Sciatic nerve (tissue), 2 donors: ENCODE data around the gene SNRNP25. TPM values are rescaled to one million over a fixed set of nuclear protein-coding genes. Genes with fewer than 3 reads are reported as not detected.
A peak's percentile ranks its signal among the peaks of the same experiment; 100 is the strongest.
"Not testable (repeated sequence)": the region's sequence is repeated elsewhere in the genome, so short reads cannot be mapped to it uniquely, and the experiment has no call there.

Experiments
- ATAC-seq: fragments of 200-7000 bp; cut with Tn5 transposase; one replicate; pipeline ENCODE4 v1.9.1; 2020; ENCODE audit warnings: mild to moderate bottlenecking, moderate library complexity
- DNase-seq: peaks from one replicate; pipeline ENCODE4 v3.0.0-alpha.2; 2020; ENCODE audit warnings: low spot score
- intact Hi-C: fragments of 100-400 bp; cut with DNase I; formaldehyde crosslinking; loops from one replicate; pipeline ENCODE4 v1.14.2; 2022
- total RNA-seq: library from RNA; stranded (reverse); fragmentation: NEBNext Ultra II Directional; extraction: Animal tissue kit (Norgen Biotek cat#: 25700); gene quantifications from one replicate; pipeline ENCODE4 v1.2.1, GENCODE V29; 2021
- donor health status: DM: no; HTN: no; CAD: no.
- donor health status: DM: no; HTN: no; CAD: no.

SNRNP25 gene
- total RNA-seq: 8.7 TPM

GRCh38 chr16:53346-54236, at the start of gene SNRNP25, which contains the start of gene POLR3K:
TSS of gene SNRNP25 (plus strand) at chr16:53828. CDS start at chr16:54017, 189 bp downstream.
TSS of gene POLR3K (minus strand) at chr16:53608. CDS start at chr16:53586, 22 bp downstream.
- DNase-seq: peak; percentile 99
- intact Hi-C loops: no loop called here
- peak; percentile 99 for ATAC-seq

- DNase-seq (peak; percentile 78), ATAC-seq (peak; percentile 87)
- intact Hi-C loops: no loop called here
These were observed 43.5 kb upstream of the SNRNP25 start for GRCh38 chr16:9903-10665.

GRCh38 chr16:10772-11171, 42.9 kb upstream of the SNRNP25 start:
- ATAC-seq, intact Hi-C loops: not testable (repeated sequence)
- peak; percentile 97 for DNase-seq

- intact Hi-C loops, DNase-seq, ATAC-seq: not testable (repeated sequence)
These were observed 36.4 kb upstream of the SNRNP25 start for GRCh38 chr16:17062-17765.

GRCh38 chr16:20886-21285, 32.7 kb upstream of the SNRNP25 start:
- intact Hi-C loops, ATAC-seq: not testable (repeated sequence)

GRCh38 chr16:24151-24550, 29.5 kb upstream of the SNRNP25 start:
- peak; percentile 16 for ATAC-seq
- intact Hi-C loops, DNase-seq: not testable (repeated sequence)

More at GRCh38 chr16:20886-21285, 32.7 kb upstream of the SNRNP25 start:
- DNase-seq: not testable (repeated sequence)

- ATAC-seq, DNase-seq, intact Hi-C loops: not testable (repeated sequence)
These were observed 27.7 kb upstream of the SNRNP25 start for GRCh38 chr16:25926-26348.

- intact Hi-C loops, ATAC-seq, DNase-seq: not testable (repeated sequence)
These were observed 23.0 kb upstream of the SNRNP25 start for GRCh38 chr16:30627-31026.

- ATAC-seq, DNase-seq, intact Hi-C loops: not testable (repeated sequence)
These were observed 20.3 kb upstream of the SNRNP25 start for GRCh38 chr16:33154-33876.

- ATAC-seq: no peak
- no peak for DNase-seq
- intact Hi-C loops: no loop called here
These were observed 19.6 kb upstream of the SNRNP25 start for GRCh38 chr16:33877-34647.

- DNase-seq: no peak
- ATAC-seq: no peak
- intact Hi-C loops: no loop called here
These were observed 19.0 kb upstream of the SNRNP25 start for GRCh38 chr16:34648-34987.

GRCh38 chr16:35011-35677, 18.5 kb upstream of the SNRNP25 start:
- no peak for DNase-seq
- intact Hi-C loops: no loop called here
- peak; percentile 41 for ATAC-seq

GRCh38 chr16:35678-36305, 17.8 kb upstream of the SNRNP25 start:
- DNase-seq (no peak), ATAC-seq (no peak)
- intact Hi-C loops: no loop called here

- ATAC-seq (no peak), DNase-seq (no peak)
- intact Hi-C loops: no loop called here
These were observed 17.2 kb upstream of the SNRNP25 start for GRCh38 chr16:36336-36984.

GRCh38 chr16:37511-37910, 16.1 kb upstream of the SNRNP25 start:
- no peak for ATAC-seq
- intact Hi-C loops: no loop called here
- DNase-seq: no peak

- intact Hi-C loops, ATAC-seq, DNase-seq: not testable (repeated sequence)
These were observed 15.4 kb upstream of the SNRNP25 start for GRCh38 chr16:38206-38605.
